ENCODE results near the gene HMGB1.
A peak's percentile ranks its signal among the peaks of the same experiment; 100 is the strongest.
"Not testable (repeated sequence)": the region's sequence is repeated elsewhere in the genome, so short reads cannot be mapped to it uniquely, and the experiment has no call there.

Gene HMGB1

DNA sequence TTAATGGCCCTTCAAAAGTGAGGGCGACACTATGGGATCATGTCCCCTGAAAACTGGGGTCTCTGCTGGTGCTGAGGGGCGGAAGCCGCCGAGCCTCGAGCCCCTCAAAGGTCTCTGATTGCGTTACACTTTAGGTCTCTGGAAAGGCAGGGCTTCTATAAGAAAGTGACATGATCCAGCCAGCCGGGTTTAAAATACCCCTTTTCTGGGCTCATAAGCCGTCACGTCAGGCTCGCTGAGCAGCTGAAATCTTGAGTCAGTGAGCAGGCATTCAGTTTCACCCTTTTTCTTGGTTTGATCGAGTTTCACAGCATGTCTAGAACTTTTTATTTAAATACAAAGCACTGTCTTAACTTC lies 600 bp upstream of the HMGB1 start:
- peak; percentile 10 to 14 for DNase-seq (ENCODE audit: low read depth in 2 of 2)

DNA sequence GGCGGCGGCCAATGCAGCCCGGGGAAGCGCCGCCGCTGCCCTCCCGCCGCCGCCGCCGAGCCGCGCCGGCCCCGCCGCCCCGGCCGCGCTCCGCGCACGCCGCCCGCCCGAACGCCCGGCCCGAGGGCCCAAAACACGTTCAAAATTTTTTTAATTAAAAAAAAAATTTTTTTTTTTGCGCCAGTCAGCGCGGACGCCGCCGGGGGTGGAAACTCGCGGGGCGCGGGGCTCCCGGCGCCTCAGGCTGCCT lies 468 bp downstream of the HMGB1 start:
- DNase-seq (ENCODE audit: low read depth in 2 of 2): no peak

- peak; percentile 63 to 72 for DNase-seq (ENCODE audit: low read depth in 2 of 2)
These were observed 1.0 kb downstream of the HMGB1 start for GRCh38 chr13:30464496-30465342.

GRCh38 chr13:30463787-30464495 lies 1.8 kb downstream of the HMGB1 start:
- peak; percentile 55 to 63 for DNase-seq (ENCODE audit: low read depth in 2 of 2)

- not testable (repeated sequence) for DNase-seq (ENCODE audit: low read depth in 2 of 2)
These were observed 4.3 kb downstream of the HMGB1 start for GRCh38 chr13:30461279-30462066.

- DNase-seq (ENCODE audit: low read depth in 2 of 2): no peak
These were observed 8.3 kb downstream of the HMGB1 start for GRCh38 chr13:30457306-30457891.

GRCh38 chr13:30456290-30456689 lies 9.4 kb downstream of the HMGB1 start:
- DNase-seq (ENCODE audit: low read depth in 2 of 2): no peak

GRCh38 chr13:30454991-30455390 lies 10.7 kb downstream of the HMGB1 start:
- DNase-seq (ENCODE audit: low read depth in 2 of 2): no peak

GRCh38 chr13:30453727-30454126 lies 12.0 kb downstream of the HMGB1 start:
- no peak for DNase-seq (ENCODE audit: low read depth in 2 of 2)

DNA sequence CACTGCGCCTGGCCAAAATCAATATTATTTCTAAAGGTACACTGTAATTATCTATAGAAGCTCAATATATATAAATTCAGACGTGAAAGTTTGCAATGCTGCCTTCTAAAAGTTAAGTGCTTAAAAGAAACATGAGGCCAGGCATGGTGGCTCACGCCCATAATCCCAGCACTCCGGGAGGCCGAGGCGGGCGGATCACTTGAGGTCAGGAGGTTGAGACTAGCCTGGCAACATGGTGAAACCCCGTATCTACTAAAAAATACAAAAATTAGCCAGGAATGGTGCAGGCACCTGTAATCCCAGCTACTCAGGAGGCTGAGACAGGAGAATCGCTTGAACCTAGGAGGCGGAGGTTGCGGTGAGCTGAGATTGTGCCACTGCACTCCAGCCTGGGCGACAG lies 14.3 kb downstream of the HMGB1 start:
- not testable (repeated sequence) for DNase-seq (ENCODE audit: low read depth in 2 of 2)

DNA sequence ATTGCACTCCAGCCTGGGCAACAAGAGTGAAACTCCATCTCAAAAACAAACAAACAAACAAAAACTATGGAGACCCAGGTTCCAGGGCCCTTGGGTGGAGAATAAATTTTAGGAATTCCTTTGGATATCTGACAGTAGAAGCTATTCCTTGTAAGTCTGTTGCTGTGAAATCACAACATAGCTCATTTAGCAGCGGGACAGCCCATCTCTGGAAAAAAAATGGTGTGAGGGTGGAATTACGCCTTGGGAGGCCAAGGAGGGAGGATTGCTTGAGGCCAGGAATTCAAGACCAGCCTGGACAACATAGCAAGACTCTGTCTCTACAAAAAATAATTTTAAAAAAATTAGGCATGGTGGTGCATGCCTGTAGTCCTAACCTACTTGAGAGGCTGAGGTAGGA lies 15.7 kb downstream of the HMGB1 start:
- DNase-seq (ENCODE audit: low read depth in 2 of 2): no peak

DNA sequence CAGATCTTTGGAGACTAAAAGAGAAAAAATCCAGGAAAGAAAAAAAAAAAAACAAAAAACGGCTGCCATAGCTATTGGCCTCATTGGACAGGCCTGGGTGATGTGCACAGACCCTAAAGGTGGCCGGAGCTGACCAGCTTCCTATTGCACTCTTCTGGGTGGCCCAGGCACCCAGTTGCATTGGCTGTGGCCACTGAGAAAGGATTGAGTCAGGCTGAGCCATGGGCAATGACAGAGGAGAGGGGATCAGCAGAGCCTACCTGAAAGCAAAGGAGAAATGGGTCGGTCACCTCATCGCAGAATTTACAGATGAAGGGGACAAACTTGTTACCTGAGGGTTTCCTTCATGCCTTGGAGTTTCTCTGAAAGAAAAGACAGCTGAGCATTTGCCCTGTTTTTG lies 17.3 kb downstream of the HMGB1 start:
- DNase-seq (ENCODE audit: low read depth in 2 of 2): no peak

DNA sequence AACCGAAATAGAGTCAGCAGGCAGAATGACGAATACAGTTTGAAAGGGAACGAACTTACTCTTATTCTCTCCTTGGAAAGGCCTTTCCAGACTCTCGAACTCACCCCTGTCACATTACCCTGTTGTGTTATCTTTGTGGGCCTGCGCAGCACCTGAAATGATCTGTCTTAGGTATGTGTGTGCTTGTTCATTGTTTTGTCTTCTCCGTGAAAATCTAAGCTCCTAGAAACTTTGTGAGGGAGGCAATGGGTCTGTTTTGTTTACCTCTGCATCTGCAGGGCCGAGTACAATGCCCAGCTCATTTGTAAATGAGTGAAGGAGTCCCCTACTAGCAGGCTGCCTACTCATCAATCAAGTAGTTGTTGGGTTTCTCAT lies 19.6 kb downstream of the HMGB1 start:
- DNase-seq (ENCODE audit: low read depth in 2 of 2): no peak

DNA sequence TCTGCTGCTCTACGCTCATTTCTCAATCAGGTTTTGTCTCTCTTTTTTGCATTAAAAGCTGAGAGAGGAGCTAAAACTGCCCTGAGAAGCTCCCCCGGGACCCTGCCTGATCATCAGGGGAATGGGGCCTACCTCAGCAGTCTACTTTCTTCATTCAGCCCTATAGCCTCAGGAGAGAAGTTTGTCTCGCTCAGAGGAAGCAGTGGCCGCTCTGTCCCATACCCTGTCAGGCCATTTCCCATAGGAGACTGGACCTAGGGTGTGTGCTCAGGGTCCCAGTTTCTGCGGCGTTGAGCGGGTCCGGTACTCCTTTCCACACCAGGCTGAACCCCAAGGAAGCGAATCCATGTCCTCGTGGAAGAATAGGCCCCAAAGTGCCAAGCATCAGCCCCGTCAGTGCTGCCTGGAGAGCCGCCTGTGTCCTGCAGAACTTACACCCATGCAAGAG lies 21.8 kb downstream of the HMGB1 start:
- no peak for DNase-seq (ENCODE audit: low read depth in 2 of 2)

DNA sequence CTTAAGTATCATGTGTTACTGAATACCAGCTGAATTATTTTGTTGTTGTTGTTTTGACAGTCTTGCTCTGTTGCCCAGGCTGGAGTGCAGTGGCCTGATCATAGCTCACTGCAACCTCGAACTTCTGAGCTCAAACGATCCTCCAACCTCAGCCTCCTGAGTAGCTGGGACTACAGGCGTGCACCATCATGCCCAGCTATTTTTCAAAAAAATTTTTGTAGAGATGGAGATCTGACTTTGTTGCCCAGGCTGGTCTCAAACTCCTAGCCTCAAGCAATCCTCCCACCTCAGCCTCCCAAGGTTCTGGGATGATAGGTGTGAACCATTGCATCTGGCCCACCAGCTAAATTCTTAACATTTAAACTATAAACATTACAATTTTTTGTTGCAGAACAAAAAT lies 22.2 kb downstream of the HMGB1 start:
- DNase-seq (ENCODE audit: low read depth in 2 of 2): not testable (repeated sequence)

DNA sequence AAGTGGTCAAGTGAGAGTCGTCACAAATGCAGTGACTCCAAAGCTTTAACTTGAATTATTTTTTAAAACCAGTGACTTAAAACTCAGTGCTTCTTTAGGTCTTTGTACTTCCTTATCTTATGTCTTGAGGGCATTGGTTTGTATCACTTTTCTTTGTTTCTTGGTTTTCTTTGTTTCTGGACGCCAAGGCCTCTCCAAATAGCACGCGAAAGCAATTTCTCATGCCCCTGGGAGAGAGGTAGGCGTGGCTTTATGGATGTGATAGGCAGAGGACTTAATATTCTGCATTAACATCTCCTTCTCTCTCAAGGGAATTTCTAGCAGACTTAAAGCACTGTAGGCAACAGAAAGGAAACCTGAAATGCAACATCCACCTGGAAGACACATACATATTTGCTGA lies 22.8 kb downstream of the HMGB1 start:
- DNase-seq (ENCODE audit: low read depth in 2 of 2): no peak

- no peak for DNase-seq (ENCODE audit: low read depth in 2 of 2)
These were observed 24.6 kb downstream of the HMGB1 start for GRCh38 chr13:30440910-30441703.

- no peak for DNase-seq (ENCODE audit: low read depth in 2 of 2)
These were observed 27.4 kb downstream of the HMGB1 start for GRCh38 chr13:30438286-30438685.

GRCh38 chr13:30437177-30437576 lies 28.6 kb downstream of the HMGB1 start:
- DNase-seq (ENCODE audit: low read depth in 2 of 2): no peak

GRCh38 chr13:30435911-30436451 lies 29.8 kb downstream of the HMGB1 start:
- DNase-seq (ENCODE audit: low read depth in 2 of 2): no peak

- no peak for DNase-seq (ENCODE audit: low read depth in 2 of 2)
These were observed 34.3 kb downstream of the HMGB1 start for GRCh38 chr13:30431269-30431940.

Data from stimulated activated CD4-positive, alpha-beta T cell treated with anti-CD3 and anti-CD28 coated beads, Interleukin-4, amount 100 ng/mL, for 48 hours (primary cell).